Body of pancreas (tissue), 4 donors: Measurements from ENCODE around the gene ADARB1. TPM values are rescaled to one million over a fixed set of nuclear protein-coding genes. Genes with fewer than 3 reads are reported as not detected.
A peak's percentile ranks its signal among the peaks of the same experiment; 100 is the strongest.

Experiments used
- ATAC-seq: fragments of 150-250 bp; one replicate; pipeline ENCODE4 v1.9.1; 2016
- DNase-seq, 4 donors: peaks; one replicate each; pipeline ENCODE4 v3.0.0-alpha.2; 2019
- H3K27ac ChIP-seq, 4 donors: fragments of 200-600 bp; sonication (generic); 1 replicate in 3 of 4; 2 replicates in 1 of 4; pipeline versions ENCODE4 v1.5.1 to v1.6.1; 2016 to 2019; ENCODE audit warnings: mild to moderate bottlenecking in 1 of 4, mixed read lengths in 1 of 4, moderate library complexity in 1 of 4
- H3K27me3 ChIP-seq, 2 donors: fragments of 200-600 bp; sonication (generic); one replicate each; pipeline ENCODE4 v1.6.0; 2016; ENCODE audit warnings: mild to moderate bottlenecking in 1 of 2
- H3K36me3 ChIP-seq, 2 donors: fragments of 200-600 bp; sonication (generic); replicated peaks in 1 of 2; 2 replicates each; pipeline ENCODE4 v1.5.1; 2016; ENCODE audit warnings: low read depth in 2 of 2; ENCODE audit not compliant: insufficient read depth in 1 of 2
- H3K4me1 ChIP-seq: fragments of 200-600 bp; sonication (generic); one replicate; pipeline ENCODE4 v1.6.0; 2016
- H3K4me3 ChIP-seq, 2 donors: fragments of 200-600 bp; sonication (generic); 1 replicate in 1 of 2; 2 replicates in 1 of 2; pipeline ENCODE4 v1.5.1; 2016 to 2019
- H3K9me3 ChIP-seq, 3 donors: fragments of 200-600 bp; sonication (generic); 1 replicate in 2 of 3; 2 replicates in 1 of 3; pipeline ENCODE4 v1.5.1; 2016
- CTCF ChIP-seq, 7 experiments: fragments of 450-650 bp in 4 of 7; fragments of 200-600 bp in 3 of 7; sonication (generic) in 3 of 7; IDR thresholded peaks; one replicate each; pipeline ENCODE4 v1.5.1; 2016 to 2019; ENCODE audit warnings: antibody characterized with exemption in 7 of 7
- POLR2A ChIP-seq, 3 donors: fragments of 450-650 bp; IDR thresholded peaks; one replicate each; pipeline ENCODE4 v1.6.1; 2016; ENCODE audit warnings: antibody characterized with exemption in 3 of 3, mild to moderate bottlenecking in 2 of 3
- WGBS, 2 donors: methylation state at CpG; one replicate each; pipeline ENCODE4 v1.1.5; 2017; 5-methylcytosine and 5-hydroxymethylcytosine counted together
- intact Hi-C: fragments of 100-400 bp; cut with DNase I; formaldehyde crosslinking; loops from one replicate; pipeline ENCODE4 v1.15.1; 2023
- total RNA-seq, 2 donors: library from RNA; depleted of rRNA; stranded (reverse); fragments of >200 nt; gene quantifications; one replicate each; pipeline ENCODE4 v1.1.0, GENCODE V29; 2016

The ADARB1 gene
- total RNA-seq, 2 donors from 2014 or later, result 11.4 to 11.5 TPM

GRCh38 chr21:45253180-45253579 is 178.8 kb downstream of the ADARB1 start:
- WGBS, 2 donors, result 42% methylated on average over 7 to 8 of the region's 8 CpGs
- H3K4me1 ChIP-seq, result peaks cover 10% of the 10 kb centered on the region
- ATAC-seq (no peak), DNase-seq (no peak)
- TF ChIP-seq POLR2A (IDR thresholded peaks at IDR 0.05) (no peak), CTCF (IDR thresholded peaks at IDR 0.05) (no peak)
- H3K9me3 ChIP-seq, result no peaks in the 10 kb centered on the region
- H3K4me3 ChIP-seq, result no peak overlapping the region
- no peaks in the 10 kb centered on the region for H3K36me3 ChIP-seq
- no peak overlapping the region for H3K27ac ChIP-seq
- intact Hi-C loops, result no loop called here
- H3K27me3 ChIP-seq, result peaks cover 0 to 18% of the 10 kb centered on the region in 2 donors

GRCh38 chr21:45253633-45254459 is 179.5 kb downstream of the ADARB1 start:
- H3K4me3 ChIP-seq, result no peak overlapping the region
- H3K9me3 ChIP-seq, result no peaks in the 10 kb centered on the region
- TF ChIP-seq CTCF (IDR thresholded peaks at IDR 0.05) (no peak), POLR2A (IDR thresholded peaks at IDR 0.05) (no peak)
- H3K27me3 ChIP-seq, result peaks cover 0 to 18% of the 10 kb centered on the region in 2 donors
- H3K27ac ChIP-seq, result no peak overlapping the region
- DNase-seq (no peak), ATAC-seq (no peak)
- intact Hi-C loops, result no loop called here
- H3K36me3 ChIP-seq, result no peaks in the 10 kb centered on the region
- H3K4me1 ChIP-seq, result peaks cover 3% of the 10 kb centered on the region
- 71 to 73% methylated on average over 23 to 24 of the region's 28 CpGs for WGBS, 2 donors

GRCh38 chr21:45254460-45254930 is 180.1 kb downstream of the ADARB1 start:
- H3K9me3 ChIP-seq, result no peaks in the 10 kb centered on the region
- no peak overlapping the region for H3K4me3 ChIP-seq
- no peak overlapping the region for H3K27ac ChIP-seq
- no peaks in the 10 kb centered on the region for H3K36me3 ChIP-seq
- no peak for DNase-seq
- peaks cover 0 to 18% of the 10 kb centered on the region in 2 donors for H3K27me3 ChIP-seq
- no peak for TF ChIP-seq CTCF (IDR thresholded peaks at IDR 0.05)
- TF ChIP-seq POLR2A (IDR thresholded peaks at IDR 0.05), result no peak
- no peaks in the 10 kb centered on the region for H3K4me1 ChIP-seq
- ATAC-seq, result no peak
- intact Hi-C loops, result no loop called here
- 68 to 70% methylated on average over 17 of the region's 17 CpGs for WGBS, 2 donors

GRCh38 chr21:45255381-45256020 is 181.1 kb downstream of the ADARB1 start:
- Histone ChIP-seq H3K27ac (no peak overlapping the region), H3K9me3 (no peaks in the 10 kb centered on the region), H3K4me1 (no peaks in the 10 kb centered on the region), H3K4me3 (no peak overlapping the region), H3K36me3 (no peaks in the 10 kb centered on the region), H3K27me3 (peaks cover 0 to 18% of the 10 kb centered on the region in 2 donors)
- ATAC-seq (no peak), DNase-seq (peak in 1 of 4 donors; percentile 41)
- no peak for TF ChIP-seq CTCF (IDR thresholded peaks at IDR 0.05)
- no peak for TF ChIP-seq POLR2A (IDR thresholded peaks at IDR 0.05)
- intact Hi-C loops, result no loop called here
- WGBS, 2 donors, result 43 to 65% methylated on average over 4 to 22 of the region's 22 CpGs
